HT-29 (cell line): ENCODE measurements around the gene PSMD1. TPM values are rescaled to one million over a fixed set of nuclear protein-coding genes. Genes with fewer than 3 reads are reported as not detected.
"Not testable (repeated sequence)": the region's sequence is repeated elsewhere in the genome, so short reads cannot be mapped to it uniquely, and the experiment has no call there.

Source experiments
- DNase-seq: peaks from one replicate; pipeline ENCODE4 v3.0.0-alpha.2; 2015; ENCODE audit warnings: low spot score
- total RNA-seq: library from RNA; depleted of rRNA; stranded (reverse); fragments of >200 nt; shearing (Covaris generic); gene quantifications from 2 replicates; pipeline ENCODE4 v1.2.3, GENCODE V29; 2014

The PSMD1 gene
- total RNA-seq, 1 experiment from 2014 or later: 93.3 TPM

- DNase-seq: no peak
Observed at GRCh38 chr2:231115651-231116050, 59.0 kb downstream of the PSMD1 start.

- DNase-seq: no peak
Observed at GRCh38 chr2:231117148-231117547, 60.5 kb downstream of the PSMD1 start.

GRCh38 chr2:231117922-231118613 lies 61.4 kb downstream of the PSMD1 start:
- no peak for DNase-seq

- DNase-seq: no peak
Observed at GRCh38 chr2:231118614-231118942, 61.9 kb downstream of the PSMD1 start.

- no peak for DNase-seq
Observed at GRCh38 chr2:231123362-231123898, 66.8 kb downstream of the PSMD1 start.

- no peak for DNase-seq
Observed at GRCh38 chr2:231124838-231125568, 68.3 kb downstream of the PSMD1 start, which contains the start of gene HTR2B. TSS of gene HTR2B (minus strand) at chr2:231125042. CDS start at chr2:231123764, 1,278 bp downstream.

- no peak for DNase-seq
Observed at GRCh38 chr2:231126123-231126522, 69.5 kb downstream of the PSMD1 start.

GRCh38 chr2:231127480-231127879 lies 70.8 kb downstream of the PSMD1 start:
- DNase-seq: no peak

GRCh38 chr2:231127936-231128335 lies 71.3 kb downstream of the PSMD1 start:
- no peak for DNase-seq

- no peak for DNase-seq
Observed at GRCh38 chr2:231128541-231128940, 71.9 kb downstream of the PSMD1 start.

- no peak for DNase-seq
Observed at GRCh38 chr2:231129216-231129615, 72.5 kb downstream of the PSMD1 start.

- DNase-seq: no peak
Observed at GRCh38 chr2:231130336-231131056, 73.8 kb downstream of the PSMD1 start.

GRCh38 chr2:231132129-231132528 lies 75.5 kb downstream of the PSMD1 start:
- DNase-seq: no peak

- DNase-seq: no peak
Observed at GRCh38 chr2:231133365-231134099, 76.9 kb downstream of the PSMD1 start.

- DNase-seq: no peak
Observed at GRCh38 chr2:231134910-231135655, 78.4 kb downstream of the PSMD1 start.

GRCh38 chr2:231138699-231139098 lies 82.0 kb downstream of the PSMD1 start:
- no peak for DNase-seq

- DNase-seq: no peak
Observed at GRCh38 chr2:231139796-231140195, 83.1 kb downstream of the PSMD1 start.

GRCh38 chr2:231140808-231141207 lies 84.1 kb downstream of the PSMD1 start:
- not testable (repeated sequence) for DNase-seq

- DNase-seq: no peak
Observed at GRCh38 chr2:231144896-231145295, 88.2 kb downstream of the PSMD1 start.

GRCh38 chr2:231146665-231147064 lies 90.0 kb downstream of the PSMD1 start:
- no peak for DNase-seq
